Esophagus squamous epithelium (tissue), 4 donors: ENCODE data around the gene AGBL1.

Source experiments
- POLR2A ChIP-seq, 4 donors: fragments of 450-650 bp; IDR thresholded peaks; one replicate each; pipeline ENCODE4 v1.6.1; 2017; ENCODE audit warnings: antibody characterized with exemption in 4 of 4, mild to moderate bottlenecking in 4 of 4, moderate library complexity in 3 of 4
- TF ChIP-seq, protein P1 (sequence below), 6 experiments: fragments of 450-650 bp in 4 of 6; fragments of 200-600 bp in 2 of 6; sonication (generic) in 2 of 6; IDR thresholded peaks; one replicate each; pipeline ENCODE4 v1.5.1; 2016 to 2019; ENCODE audit warnings: antibody characterized with exemption in 6 of 6, mild to moderate bottlenecking in 4 of 6, moderate library complexity in 4 of 6

DNA sequence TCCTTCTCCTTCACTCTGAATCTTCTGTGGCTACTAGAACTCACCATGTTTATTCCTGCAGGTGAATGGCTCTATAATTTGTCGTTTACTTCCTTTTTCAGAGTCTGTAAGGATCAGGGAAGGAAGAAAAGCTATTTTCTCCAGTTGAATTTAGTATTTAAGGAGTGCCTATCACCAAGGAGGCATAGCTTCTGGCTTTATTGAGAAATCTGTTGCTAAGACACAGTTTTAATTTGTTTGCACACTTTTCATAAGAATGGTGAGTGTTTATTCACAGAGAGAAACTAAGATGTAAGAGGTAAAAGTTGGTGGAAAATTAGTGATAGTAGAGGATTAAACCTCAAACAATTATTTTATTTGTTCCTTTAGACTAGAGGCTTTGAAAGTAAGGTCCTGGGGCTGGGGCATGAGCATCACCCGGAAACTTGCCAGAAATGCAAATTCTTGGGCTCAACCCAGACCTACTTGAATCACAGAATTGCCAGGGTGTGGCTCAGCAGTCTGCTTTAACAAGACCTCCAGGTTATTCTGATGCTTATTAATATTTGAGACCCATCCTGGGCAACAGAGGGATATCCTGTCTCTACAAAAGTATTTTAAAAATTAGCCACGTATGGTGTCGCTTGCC is 461.3 kb downstream of the AGBL1 start:
- TF ChIP-seq POLR2A (IDR thresholded peaks at IDR 0.05) = no peak
- TF ChIP-seq, protein P1, sequence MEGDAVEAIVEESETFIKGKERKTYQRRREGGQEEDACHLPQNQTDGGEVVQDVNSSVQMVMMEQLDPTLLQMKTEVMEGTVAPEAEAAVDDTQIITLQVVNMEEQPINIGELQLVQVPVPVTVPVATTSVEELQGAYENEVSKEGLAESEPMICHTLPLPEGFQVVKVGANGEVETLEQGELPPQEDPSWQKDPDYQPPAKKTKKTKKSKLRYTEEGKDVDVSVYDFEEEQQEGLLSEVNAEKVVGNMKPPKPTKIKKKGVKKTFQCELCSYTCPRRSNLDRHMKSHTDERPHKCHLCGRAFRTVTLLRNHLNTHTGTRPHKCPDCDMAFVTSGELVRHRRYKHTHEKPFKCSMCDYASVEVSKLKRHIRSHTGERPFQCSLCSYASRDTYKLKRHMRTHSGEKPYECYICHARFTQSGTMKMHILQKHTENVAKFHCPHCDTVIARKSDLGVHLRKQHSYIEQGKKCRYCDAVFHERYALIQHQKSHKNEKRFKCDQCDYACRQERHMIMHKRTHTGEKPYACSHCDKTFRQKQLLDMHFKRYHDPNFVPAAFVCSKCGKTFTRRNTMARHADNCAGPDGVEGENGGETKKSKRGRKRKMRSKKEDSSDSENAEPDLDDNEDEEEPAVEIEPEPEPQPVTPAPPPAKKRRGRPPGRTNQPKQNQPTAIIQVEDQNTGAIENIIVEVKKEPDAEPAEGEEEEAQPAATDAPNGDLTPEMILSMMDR (IDR thresholded peaks at IDR 0.05) = no peak
